HCT116 (cell line): ENCODE measurements around the gene GGT5.

Experiments used
- TF ChIP-seq, protein P1 (sequence below), 3 experiments: fragments of 200-600 bp in 1 of 3; sonication (generic) in 1 of 3; IDR thresholded peaks in 2 of 3; conservative IDR thresholded peaks in 1 of 3; 2 replicates each; pipeline ENCODE4 v1.5.1; 2012 to 2017; ENCODE audit warnings: low read depth in 2 of 3, low read length in 2 of 3, antibody characterized with exemption in 1 of 3, borderline replicate concordance in 1 of 3, control low read depth in 1 of 3, mild to moderate bottlenecking in 1 of 3, mixed read lengths in 1 of 3, mixed run types in 1 of 3, moderate library complexity in 1 of 3; ENCODE audit not compliant: insufficient read depth in 1 of 3
- TF ChIP-seq, protein P2 (sequence below): IDR thresholded peaks from 2 replicates; pipeline ENCODE4 v1.6.1; 2012; ENCODE audit warnings: low read depth

DNA sequence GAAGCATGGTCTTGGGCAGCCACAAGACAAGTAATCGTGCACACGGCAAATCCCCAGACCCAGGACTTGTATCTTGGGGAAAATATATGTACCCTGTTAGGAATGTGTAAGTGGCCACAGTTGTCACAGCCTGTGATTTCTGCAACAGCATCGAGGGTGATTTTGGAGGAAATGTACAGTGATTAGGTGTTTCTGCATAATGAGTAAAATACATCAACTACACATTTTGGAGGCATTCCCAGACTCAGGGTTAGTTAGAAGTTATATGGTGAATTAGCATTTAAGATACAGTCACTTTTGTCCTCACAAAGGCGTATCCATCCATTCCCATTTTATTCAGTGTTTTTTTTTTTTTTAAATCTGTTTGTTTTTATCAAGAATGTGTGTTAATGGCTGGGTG lies 35.2 kb downstream of the GGT5 start:
- TF ChIP-seq, protein P1, sequence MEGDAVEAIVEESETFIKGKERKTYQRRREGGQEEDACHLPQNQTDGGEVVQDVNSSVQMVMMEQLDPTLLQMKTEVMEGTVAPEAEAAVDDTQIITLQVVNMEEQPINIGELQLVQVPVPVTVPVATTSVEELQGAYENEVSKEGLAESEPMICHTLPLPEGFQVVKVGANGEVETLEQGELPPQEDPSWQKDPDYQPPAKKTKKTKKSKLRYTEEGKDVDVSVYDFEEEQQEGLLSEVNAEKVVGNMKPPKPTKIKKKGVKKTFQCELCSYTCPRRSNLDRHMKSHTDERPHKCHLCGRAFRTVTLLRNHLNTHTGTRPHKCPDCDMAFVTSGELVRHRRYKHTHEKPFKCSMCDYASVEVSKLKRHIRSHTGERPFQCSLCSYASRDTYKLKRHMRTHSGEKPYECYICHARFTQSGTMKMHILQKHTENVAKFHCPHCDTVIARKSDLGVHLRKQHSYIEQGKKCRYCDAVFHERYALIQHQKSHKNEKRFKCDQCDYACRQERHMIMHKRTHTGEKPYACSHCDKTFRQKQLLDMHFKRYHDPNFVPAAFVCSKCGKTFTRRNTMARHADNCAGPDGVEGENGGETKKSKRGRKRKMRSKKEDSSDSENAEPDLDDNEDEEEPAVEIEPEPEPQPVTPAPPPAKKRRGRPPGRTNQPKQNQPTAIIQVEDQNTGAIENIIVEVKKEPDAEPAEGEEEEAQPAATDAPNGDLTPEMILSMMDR (IDR thresholded peaks at IDR 0.05 in 2 of 3, conservative IDR thresholded peaks at IDR 0.05 in 1 of 3; ENCODE audit: borderline replicate concordance in 1 of 3, insufficient read depth in 1 of 3, low read depth in 2 of 3, low read length in 2 of 3) = no peak
- TF ChIP-seq, protein P2, sequence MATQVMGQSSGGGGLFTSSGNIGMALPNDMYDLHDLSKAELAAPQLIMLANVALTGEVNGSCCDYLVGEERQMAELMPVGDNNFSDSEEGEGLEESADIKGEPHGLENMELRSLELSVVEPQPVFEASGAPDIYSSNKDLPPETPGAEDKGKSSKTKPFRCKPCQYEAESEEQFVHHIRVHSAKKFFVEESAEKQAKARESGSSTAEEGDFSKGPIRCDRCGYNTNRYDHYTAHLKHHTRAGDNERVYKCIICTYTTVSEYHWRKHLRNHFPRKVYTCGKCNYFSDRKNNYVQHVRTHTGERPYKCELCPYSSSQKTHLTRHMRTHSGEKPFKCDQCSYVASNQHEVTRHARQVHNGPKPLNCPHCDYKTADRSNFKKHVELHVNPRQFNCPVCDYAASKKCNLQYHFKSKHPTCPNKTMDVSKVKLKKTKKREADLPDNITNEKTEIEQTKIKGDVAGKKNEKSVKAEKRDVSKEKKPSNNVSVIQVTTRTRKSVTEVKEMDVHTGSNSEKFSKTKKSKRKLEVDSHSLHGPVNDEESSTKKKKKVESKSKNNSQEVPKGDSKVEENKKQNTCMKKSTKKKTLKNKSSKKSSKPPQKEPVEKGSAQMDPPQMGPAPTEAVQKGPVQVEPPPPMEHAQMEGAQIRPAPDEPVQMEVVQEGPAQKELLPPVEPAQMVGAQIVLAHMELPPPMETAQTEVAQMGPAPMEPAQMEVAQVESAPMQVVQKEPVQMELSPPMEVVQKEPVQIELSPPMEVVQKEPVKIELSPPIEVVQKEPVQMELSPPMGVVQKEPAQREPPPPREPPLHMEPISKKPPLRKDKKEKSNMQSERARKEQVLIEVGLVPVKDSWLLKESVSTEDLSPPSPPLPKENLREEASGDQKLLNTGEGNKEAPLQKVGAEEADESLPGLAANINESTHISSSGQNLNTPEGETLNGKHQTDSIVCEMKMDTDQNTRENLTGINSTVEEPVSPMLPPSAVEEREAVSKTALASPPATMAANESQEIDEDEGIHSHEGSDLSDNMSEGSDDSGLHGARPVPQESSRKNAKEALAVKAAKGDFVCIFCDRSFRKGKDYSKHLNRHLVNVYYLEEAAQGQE = no peak
